Measurements from ENCODE around the gene CHI3L2.

CHI3L2 gene

GRCh38 chr1:111199881-111200801, 27.4 kb upstream of the CHI3L2 start, which contains the start of gene DENND2D:
TSS of gene DENND2D (minus strand) at chr1:111200646. CDS start at chr1:111200459, 187 bp downstream.
- Histone ChIP-seq H3K9ac (ENCODE audit: low read length) (peak within 1 kb of the TSS; percentile 99), H3F3A (ENCODE audit: insufficient read depth, low read length) (peaks cover 6% of the 10 kb centered on the region; the same call in 1 of the 2 replicates), H3K27me3 (ENCODE audit: insufficient read depth, low read length) (no peaks in the 10 kb centered on the region), H3K9me2 (ENCODE audit: low read depth, low read length) (no peaks in the 10 kb centered on the region), H3K4me2 (ENCODE audit: low read length) (peak within 1 kb of the TSS; percentile 87), H2AFZ (ENCODE audit: low read length) (no peak within 1 kb of the TSS), H3K27ac (ENCODE audit: low read depth, low read length, poor library complexity, severe bottlenecking) (peak within 1 kb of the TSS; percentile 89), H3K9me3 (ENCODE audit: low read length) (no peaks in the 10 kb centered on the region), H4K20me1 (ENCODE audit: insufficient read depth, low read length) (no peaks in the 10 kb centered on the region), H3K4me3 (ENCODE audit: low read depth, low read length, poor library complexity, severe bottlenecking) (no peak within 1 kb of the TSS), H3K4me1 (ENCODE audit: insufficient read depth, low read length, severe bottlenecking) (peaks cover 76% of the 10 kb centered on the region), H3K36me3 (ENCODE audit: insufficient read depth, low read length) (peaks cover 73% of the 10 kb centered on the region), H3K79me2 (ENCODE audit: insufficient read depth, low read length) (peaks cover 10% of the 10 kb centered on the region; the same call in 1 of the 2 replicates)
- TF ChIP-seq EZH2 (IDR thresholded peaks at IDR 0.05; ENCODE audit: borderline replicate concordance, low read length) (no peak), CTCF (IDR thresholded peaks at IDR 0.05; ENCODE audit: low read length) (no peak)

- Histone ChIP-seq H3K79me2 (ENCODE audit: insufficient read depth, low read length) (peaks cover 10% of the 10 kb centered on the region; the same call in 1 of the 2 replicates), H3K9ac (ENCODE audit: low read length) (peak overlapping the region; percentile 99), H3K36me3 (ENCODE audit: insufficient read depth, low read length) (peaks cover 67% of the 10 kb centered on the region)
These were observed 26.7 kb upstream of the CHI3L2 start for GRCh38 chr1:111200802-111201161.

More at GRCh38 chr1:111200802-111201161, 26.7 kb upstream of the CHI3L2 start:
- Histone ChIP-seq H3K9me3 (ENCODE audit: low read length) (no peaks in the 10 kb centered on the region), H3K4me1 (ENCODE audit: insufficient read depth, low read length, severe bottlenecking) (peaks cover 83% of the 10 kb centered on the region), H3K4me3 (ENCODE audit: low read depth, low read length, poor library complexity, severe bottlenecking) (no peak overlapping the region), H2AFZ (ENCODE audit: low read length) (no peak overlapping the region), H3F3A (ENCODE audit: insufficient read depth, low read length) (peaks cover 6% of the 10 kb centered on the region; the same call in 1 of the 2 replicates), H3K27ac (ENCODE audit: low read depth, low read length, poor library complexity, severe bottlenecking) (peak overlapping the region; percentile 89), H3K9me2 (ENCODE audit: low read depth, low read length) (no peaks in the 10 kb centered on the region), H3K4me2 (ENCODE audit: low read length) (peak overlapping the region; percentile 87; the same call in 1 of the 2 replicates), H3K27me3 (ENCODE audit: insufficient read depth, low read length) (no peaks in the 10 kb centered on the region), H4K20me1 (ENCODE audit: insufficient read depth, low read length) (no peaks in the 10 kb centered on the region)
- TF ChIP-seq EZH2 (IDR thresholded peaks at IDR 0.05; ENCODE audit: borderline replicate concordance, low read length) (no peak), CTCF (IDR thresholded peaks at IDR 0.05; ENCODE audit: low read length) (no peak)
